ENCODE measurements around the gene PTPRM. TPM values are rescaled to one million over a fixed set of nuclear protein-coding genes. Genes with fewer than 3 reads are reported as not detected.

Gene PTPRM
- total and polyA plus RNA-seq, 2 of the 4 experiments (the other 2 are of a cell fraction), result 28.3 to 51.2 TPM

DNA sequence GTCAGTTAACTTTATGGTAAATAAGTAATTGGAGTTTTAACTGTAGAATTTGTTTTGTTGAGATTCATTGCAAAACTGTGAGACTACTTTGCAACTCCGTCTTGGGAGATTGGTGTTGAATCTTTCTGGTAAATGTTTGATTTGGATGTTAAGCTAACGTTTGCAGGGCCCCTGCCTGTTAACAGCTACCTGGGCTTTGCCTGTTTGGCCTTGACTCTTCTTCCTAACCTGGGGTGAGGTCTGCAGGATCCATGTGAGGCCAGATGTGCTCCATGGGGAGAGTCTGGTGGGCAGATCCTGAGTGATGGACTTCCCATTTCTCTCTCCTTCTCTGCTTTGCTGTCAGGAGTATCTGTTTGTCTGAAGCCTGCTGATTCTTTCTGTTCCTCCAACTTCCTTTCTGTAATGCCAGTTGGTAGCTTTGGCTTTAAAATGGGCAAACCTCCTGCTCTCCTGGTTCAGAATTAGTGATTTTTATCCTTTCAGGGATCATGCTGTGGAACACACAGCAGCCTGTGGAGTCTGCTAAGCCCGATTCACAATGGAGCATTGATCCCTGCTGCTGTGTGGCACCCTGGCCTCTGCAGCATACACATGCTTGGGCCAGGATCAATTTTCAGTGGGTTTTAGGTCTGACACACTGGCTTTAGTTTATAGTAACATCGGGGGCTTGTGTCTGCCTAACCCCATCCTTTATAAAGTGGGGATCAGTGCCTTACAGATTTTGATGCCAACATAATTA lies 36.3 kb downstream of the PTPRM start:
- in situ Hi-C loops (cut with MboI; ENCODE audit: low sequenced_read_pairs) (no loop called here), dilution Hi-C loops (cut with HindIII; ENCODE audit: low sequenced_read_pairs, unreplicated experiment) (no loop called here), intact Hi-C loops (cut with micrococcal nuclease) (no loop called here)
- Histone ChIP-seq H3K4me3 (ENCODE audit: insufficient read depth, low read depth, low read length) (no peak overlapping the region), H3K27me3 (ENCODE audit: control insufficient read depth, insufficient read depth, low read length) (no peaks in the 10 kb centered on the region), H3K36me3 (ENCODE audit: control insufficient read depth, insufficient read depth, low read length) (no peaks in the 10 kb centered on the region), H2BK120ac (ENCODE audit: low read depth, low read length) (no peak overlapping the region), H2AK9ac (replicated peaks; ENCODE audit: low read depth, low read length, poor library complexity) (peak overlapping the region; percentile 14), H3K23ac (ENCODE audit: low read depth, low read length) (peak overlapping the region; percentile 69; the same call in 1 of the 2 replicates), H4K20me1 (ENCODE audit: insufficient read depth, low read length) (peaks cover 26% of the 10 kb centered on the region), H2AK5ac (ENCODE audit: low read depth, low read length) (peak overlapping the region; percentile 75; the same call in 1 of the 2 replicates), H3K4me1 (ENCODE audit: control insufficient read depth, insufficient read depth, low read length) (peaks cover 22% of the 10 kb centered on the region), H3K56ac (ENCODE audit: extremely low read depth, insufficient read depth, low read length) (no peak overlapping the region), H4K8ac (ENCODE audit: low read depth in 2 of 2, low read length in 2 of 2) (no peak overlapping the region), H2BK20ac (ENCODE audit: low read depth, low read length) (no peak overlapping the region; the same call in 1 of the 2 replicates), H3K27ac (ENCODE audit: insufficient read depth, low read length) (no peak overlapping the region), H4K5ac (ENCODE audit: low read depth, low read length) (no peak overlapping the region), H3K9ac (ENCODE audit: low read depth, low read length) (no peak overlapping the region), H2BK15ac (ENCODE audit: low read depth, low read length) (no peak overlapping the region), H4K91ac (ENCODE audit: insufficient read depth, low read depth, low read length) (no peak overlapping the region), H3K4me2 (ENCODE audit: low read depth, low read length) (no peak overlapping the region), H3K4ac (ENCODE audit: low read depth, low read length) (peak overlapping the region; percentile 57; the same call in 1 of the 2 replicates), H2AFZ (replicated peaks; ENCODE audit: low read length, poor library complexity) (no peak overlapping the region), H3K79me1 (ENCODE audit: low read depth in 1 of 2, low read length in 2 of 2) (peaks cover 27 to 62% of the 10 kb centered on the region in 2 experiments), H2BK5ac (ENCODE audit: low read depth, low read length, poor library complexity, severe bottlenecking) (no peak overlapping the region), H3K14ac (replicated peaks; ENCODE audit: low read depth, low read length) (peak overlapping the region; percentile 73; the same call in 1 of the 2 replicates), H3K9me3 (ENCODE audit: control insufficient read depth, insufficient read depth, low read length) (no peaks in the 10 kb centered on the region), H3K9me1 (ENCODE audit: insufficient read depth, low read length) (peaks cover 18% of the 10 kb centered on the region; the same call in 1 of the 2 replicates), H3K18ac (ENCODE audit: low read depth, low read length) (peak overlapping the region; percentile 38; the same call in 1 of the 2 replicates)
- DNase-seq, result no peak
- no peak for TF ChIP-seq NFE2L2 (IDR thresholded peaks at IDR 0.05; ENCODE audit: low read depth, low read length)
- no TSS peak for BruUV-seq (replicated peaks)
- ChIA-PET CTCF (interaction anchor here (0.6 to 1.2 kb wide), 2 partner anchors 24 to 739 kb away, joined by 3 read pairs; no protein-coding TSS in a partner anchor), POLR2A (ENCODE audit: unreplicated experiment) (no interaction called here)
- WGBS, 2 experiments (ENCODE audit: extremely low coverage in 2 of 2, insufficient read length in 1 of 2), result 83% methylated on average over 1 of the region's 4 CpGs; no CpG with 5 or more reads in 1 of the 2 experiments
- no peak for ATAC-seq (ENCODE audit: low read depth)
